ENCODE measurements around the gene ABHD2. TPM values are rescaled to one million over a fixed set of nuclear protein-coding genes. Genes with fewer than 3 reads are reported as not detected.
A peak's percentile ranks its signal among the peaks of the same experiment; 100 is the strongest.
"Not testable (repeated sequence)": the region's sequence is repeated elsewhere in the genome, so short reads cannot be mapped to it uniquely, and the experiment has no call there.

ABHD2 gene
- total RNA-seq, 4 donors from 2014 or later: 49.8 to 82.3 (median 72.1) TPM

- Histone ChIP-seq H3K4me3 (no peak overlapping the region), H3K4me1 (peaks cover 0 to 36% (median 31%) of the 10 kb centered on the region in 4 donors), H3K27me3 (no peaks in the 10 kb centered on the region), H3K27ac (replicated peaks in 1 of 4) (no peak overlapping the region), H3K9me3 (no peaks in the 10 kb centered on the region), H3K36me3 (no peaks in the 10 kb centered on the region)
- WGBS: 88% methylated on average over 3 of the region's 3 CpGs
- intact Hi-C loops (cut with DNase I): no loop called here
- DNase-seq (ENCODE audit: extremely low spot score): no peak
- TF ChIP-seq EP300 (IDR thresholded peaks at IDR 0.05) (no peak), CTCF (IDR thresholded peaks at IDR 0.05) (no peak), POLR2AphosphoS5 (IDR thresholded peaks at IDR 0.05) (no peak), POLR2A (IDR thresholded peaks at IDR 0.05; ENCODE audit: low read depth) (no peak)
Measured at GRCh38 chr15:89043031-89044002, 44.9 kb upstream of the ABHD2 start.

- H3K9me3 ChIP-seq; intact Hi-C loops (cut with DNase I): not testable (repeated sequence)
Measured at GRCh38 chr15:89049016-89049666, 39.1 kb upstream of the ABHD2 start.

GRCh38 chr15:89051875-89052274 is 36.4 kb upstream of the ABHD2 start:
- H3K4me1 ChIP-seq: peaks cover 3 to 13% (median 12%) of the 10 kb centered on the region in 4 donors
- DNase-seq (ENCODE audit: extremely low spot score): no peak
- H3K36me3 ChIP-seq: no peaks in the 10 kb centered on the region
- H3K27ac ChIP-seq (replicated peaks in 1 of 4): peak overlapping the region; percentile 58 to 75 (median 66)
- intact Hi-C loops (cut with DNase I): no loop called here
- no peaks in the 10 kb centered on the region for H3K9me3 ChIP-seq
- TF ChIP-seq CTCF (IDR thresholded peaks at IDR 0.05) (no peak), POLR2AphosphoS5 (IDR thresholded peaks at IDR 0.05) (peak in 1 of 2 donors; percentile 44)
- 34% methylated on average over 2 of the region's 2 CpGs for WGBS
- H3K4me3 ChIP-seq: no peak overlapping the region
- no peaks in the 10 kb centered on the region for H3K27me3 ChIP-seq

More at GRCh38 chr15:89049016-89049666, 39.1 kb upstream of the ABHD2 start:
- 65% methylated on average over 19 of the region's 21 CpGs for WGBS
- H3K27ac ChIP-seq (replicated peaks in 1 of 4); H3K27me3 ChIP-seq; H3K36me3 ChIP-seq; DNase-seq (ENCODE audit: extremely low spot score); H3K4me3 ChIP-seq: not testable (repeated sequence)
- H3K4me1 ChIP-seq: peaks cover 3 to 13% (median 12%) of the 10 kb centered on the region in 4 donors

- no peak overlapping the region for H3K4me3 ChIP-seq
- H3K9me3 ChIP-seq: no peaks in the 10 kb centered on the region
- no peak for DNase-seq (ENCODE audit: extremely low spot score)
- intact Hi-C loops (cut with DNase I): no loop called here
- H3K27me3 ChIP-seq: no peaks in the 10 kb centered on the region
- no peaks in the 10 kb centered on the region for H3K36me3 ChIP-seq
- H3K4me1 ChIP-seq: peaks cover 3 to 18% (median 15%) of the 10 kb centered on the region in 4 donors
- TF ChIP-seq CTCF (IDR thresholded peaks at IDR 0.05) (no peak), EP300 (IDR thresholded peaks at IDR 0.05) (no peak), POLR2AphosphoS5 (IDR thresholded peaks at IDR 0.05) (no peak), POLR2A (IDR thresholded peaks at IDR 0.05; ENCODE audit: low read depth) (no peak)
- H3K27ac ChIP-seq (replicated peaks in 1 of 4): peak overlapping the region; percentile 58 to 75 (median 66)
- WGBS: 77% methylated on average over 3 of the region's 3 CpGs
Measured at GRCh38 chr15:89052474-89052873, 35.8 kb upstream of the ABHD2 start.

- no peaks in the 10 kb centered on the region for H3K36me3 ChIP-seq
- intact Hi-C loops (cut with DNase I): loop anchor here (5.0 kb wide), 1 partner anchor 72 kb away; no protein-coding TSS in a partner anchor
- TF ChIP-seq POLR2A (IDR thresholded peaks at IDR 0.05; ENCODE audit: low read depth) (no peak), CTCF (IDR thresholded peaks at IDR 0.05) (no peak), POLR2AphosphoS5 (IDR thresholded peaks at IDR 0.05) (no peak), EP300 (IDR thresholded peaks at IDR 0.05) (no peak)
- H3K4me1 ChIP-seq: peaks cover 8 to 24% (median 23%) of the 10 kb centered on the region in 4 donors
- over 99% methylated on average over 6 of the region's 6 CpGs for WGBS
- H3K27me3 ChIP-seq: no peaks in the 10 kb centered on the region
- H3K27ac ChIP-seq (replicated peaks in 1 of 4): no peak overlapping the region
- H3K9me3 ChIP-seq: no peaks in the 10 kb centered on the region
- no peak overlapping the region for H3K4me3 ChIP-seq
- no peak for DNase-seq (ENCODE audit: extremely low spot score)
Measured at GRCh38 chr15:89054873-89055272, 33.4 kb upstream of the ABHD2 start.

Measured in esophagus muscularis mucosa (tissue), 4 donors.